ENCODE data around the gene SEC24D. TPM values are rescaled to one million over a fixed set of nuclear protein-coding genes. Genes with fewer than 3 reads are reported as not detected.

The SEC24D gene
- total RNA-seq, 1 experiment from 2014 or later = 13.4 TPM

- H3K4me3 ChIP-seq (ENCODE audit: low read depth in 2 of 2, low read length in 2 of 2) = no peak overlapping the region
- in situ Hi-C loops (cut with HindIII; ENCODE audit: low pct_unique_long_range_greater_than_20kb, low sequenced_read_pairs) = no loop called here
- H3K27ac ChIP-seq (ENCODE audit: low read length) = no peak overlapping the region
- ChIA-PET CTCF (no interaction called here), POLR2A (no interaction called here)
- no peaks in the 10 kb centered on the region for H3K4me1 ChIP-seq (ENCODE audit: control insufficient read depth, insufficient read depth, low read length)
- H3K9me3 ChIP-seq (ENCODE audit: control insufficient read depth, insufficient read depth, low read depth, low read length) = no peaks in the 10 kb centered on the region
- no peak for TF ChIP-seq REST (IDR thresholded peaks at IDR 0.05; ENCODE audit: insufficient read depth in 1 of 2, low read depth in 2 of 2, low read length in 1 of 2)
- no peak for TF ChIP-seq POLR2AphosphoS5 (IDR thresholded peaks at IDR 0.05; ENCODE audit: low read depth, low read length)
- no peak for TF ChIP-seq SIN3A (IDR thresholded peaks at IDR 0.05; ENCODE audit: borderline replicate concordance, insufficient read depth, low read depth, low read length)
- no peak for TF ChIP-seq TCF7L2 (IDR thresholded peaks at IDR 0.05; ENCODE audit: low read depth, low read length)
- no peak for TF ChIP-seq CTCF (IDR thresholded peaks at IDR 0.05)
- DNase-seq (ENCODE audit: low read depth, low spot score) (no peak), ATAC-seq (no peak)
- intact Hi-C loops (cut with micrococcal nuclease; ENCODE audit: unreplicated experiment) = no loop called here
- no TSS peak for BruUV-seq (replicated peaks)
- no peaks in the 10 kb centered on the region for H3K27me3 ChIP-seq (ENCODE audit: control insufficient read depth, insufficient read depth, low read length)
- no peaks in the 10 kb centered on the region; the same call in 1 of the 2 replicates for H3K36me3 ChIP-seq (ENCODE audit: control insufficient read depth, insufficient read depth, low read length)
Observed at GRCh38 chr4:118714682-118715081, 121.2 kb downstream of the SEC24D start.

- CTCF ChIA-PET = no interaction called here
- Histone ChIP-seq H3K27ac (ENCODE audit: low read length) (no peak overlapping the region), H3K4me3 (ENCODE audit: low read depth in 2 of 2, low read length in 2 of 2) (no peak overlapping the region), H3K4me1 (ENCODE audit: control insufficient read depth, insufficient read depth, low read length) (no peaks in the 10 kb centered on the region), H3K9me3 (ENCODE audit: control insufficient read depth, insufficient read depth, low read depth, low read length) (no peaks in the 10 kb centered on the region), H3K27me3 (ENCODE audit: control insufficient read depth, insufficient read depth, low read length) (no peaks in the 10 kb centered on the region), H3K36me3 (ENCODE audit: control insufficient read depth, insufficient read depth, low read length) (peaks cover 3% of the 10 kb centered on the region; the same call in 1 of the 2 replicates)
- ATAC-seq (no peak), DNase-seq (ENCODE audit: low read depth, low spot score) (no peak)
- no peak for TF ChIP-seq REST (IDR thresholded peaks at IDR 0.05; ENCODE audit: insufficient read depth in 1 of 2, low read depth in 2 of 2, low read length in 1 of 2)
- TF ChIP-seq SIN3A (IDR thresholded peaks at IDR 0.05; ENCODE audit: borderline replicate concordance, insufficient read depth, low read depth, low read length) = no peak
- TF ChIP-seq CTCF (IDR thresholded peaks at IDR 0.05) = no peak
- no peak for TF ChIP-seq TCF7L2 (IDR thresholded peaks at IDR 0.05; ENCODE audit: low read depth, low read length)
- TF ChIP-seq POLR2AphosphoS5 (IDR thresholded peaks at IDR 0.05; ENCODE audit: low read depth, low read length) = no peak
- POLR2A ChIA-PET = no interaction called here
- intact Hi-C loops (cut with micrococcal nuclease; ENCODE audit: unreplicated experiment) = no loop called here
- no TSS peak for BruUV-seq (replicated peaks)
- in situ Hi-C loops (cut with HindIII; ENCODE audit: low pct_unique_long_range_greater_than_20kb, low sequenced_read_pairs) = no loop called here
Observed at GRCh38 chr4:118712872-118713271, 123.1 kb downstream of the SEC24D start.

All from Panc1 (cell line).